ENCODE measurements around the gene SMAD9.

Gene SMAD9

DNA sequence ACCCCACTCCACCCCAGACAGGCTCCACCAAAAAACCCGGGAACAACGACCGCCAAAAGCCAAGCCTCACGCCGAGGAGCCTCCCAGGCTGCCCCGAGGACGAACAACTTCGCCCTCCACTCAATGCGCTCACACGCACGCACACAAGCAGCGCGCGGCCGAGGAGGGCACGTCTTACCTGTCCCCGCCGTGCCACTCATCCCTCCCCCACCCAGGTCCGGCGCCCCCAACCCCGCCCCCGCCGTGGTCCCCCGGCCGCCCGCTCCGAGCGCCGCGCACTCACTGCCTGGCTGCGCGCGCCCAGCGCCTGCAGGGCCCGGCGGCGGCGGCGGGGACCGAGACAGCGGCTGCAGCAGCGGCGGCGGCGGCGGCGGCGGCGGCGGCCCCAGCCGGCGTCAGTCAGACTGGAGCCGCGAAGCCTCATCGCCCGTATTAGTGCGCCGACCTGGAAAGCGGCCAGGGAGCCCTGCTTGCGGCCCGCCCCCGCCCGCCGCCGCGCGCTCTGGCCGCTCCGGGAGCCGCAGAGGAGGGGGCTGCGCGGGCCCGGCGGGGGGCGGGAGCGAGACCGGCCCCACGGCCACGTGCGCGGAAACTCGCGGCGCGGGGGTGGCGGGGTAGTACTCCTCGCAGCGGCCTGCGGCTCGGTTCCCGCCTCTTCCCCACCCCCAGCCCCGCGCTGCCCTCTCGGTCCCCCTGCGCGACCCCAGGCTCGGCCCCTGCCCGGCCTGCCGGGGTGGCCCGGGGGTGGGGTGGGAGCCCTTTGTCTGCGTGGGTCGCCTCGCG, at the start of gene SMAD9:
Gene SMAD9, minus strand, starts transcription at position 406 of the 783 bp plus-strand sequence. CDS start 40,549 bp downstream, outside the sequence.
- DNase-seq, result no peak

DNA sequence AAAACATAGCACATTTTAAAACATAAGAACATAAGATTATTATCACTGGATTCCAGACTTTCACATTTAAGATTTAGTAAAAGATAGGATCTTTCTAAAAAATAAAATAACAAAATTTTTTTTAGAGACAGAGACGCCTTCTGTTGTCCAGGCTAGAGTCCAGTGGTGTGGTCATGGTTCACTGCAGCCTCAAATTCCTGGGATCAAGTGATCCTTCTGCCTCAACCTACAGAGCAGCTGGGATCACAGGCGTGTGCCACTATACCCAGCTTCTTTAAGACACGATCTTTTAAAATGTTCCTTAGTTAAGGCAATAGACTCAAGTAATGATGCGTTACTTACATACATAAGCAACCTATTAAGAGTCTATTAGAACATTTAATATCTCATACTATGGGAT, 46.4 kb upstream of the SMAD9 start:
- DNase-seq, result no peak

DNA sequence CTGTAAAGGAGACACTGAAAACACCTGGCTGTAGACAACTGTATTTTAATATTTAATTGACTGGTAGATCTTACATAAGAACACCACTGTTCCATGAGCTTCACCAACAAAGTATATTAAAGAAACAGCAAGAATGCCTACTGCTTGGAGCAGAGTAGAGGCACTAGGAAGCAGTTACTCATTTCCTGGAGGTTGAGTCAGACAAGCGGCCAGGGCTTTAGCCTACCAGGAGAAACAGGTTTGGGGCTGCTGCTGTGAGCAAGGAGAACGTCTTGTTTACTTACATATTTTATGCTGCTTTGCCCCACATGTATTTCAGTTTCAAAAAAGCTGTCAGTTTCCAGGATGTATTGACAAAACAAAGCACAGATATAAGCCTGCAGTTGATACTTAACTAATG, 45.7 kb upstream of the SMAD9 start:
- DNase-seq, result no peak

DNA sequence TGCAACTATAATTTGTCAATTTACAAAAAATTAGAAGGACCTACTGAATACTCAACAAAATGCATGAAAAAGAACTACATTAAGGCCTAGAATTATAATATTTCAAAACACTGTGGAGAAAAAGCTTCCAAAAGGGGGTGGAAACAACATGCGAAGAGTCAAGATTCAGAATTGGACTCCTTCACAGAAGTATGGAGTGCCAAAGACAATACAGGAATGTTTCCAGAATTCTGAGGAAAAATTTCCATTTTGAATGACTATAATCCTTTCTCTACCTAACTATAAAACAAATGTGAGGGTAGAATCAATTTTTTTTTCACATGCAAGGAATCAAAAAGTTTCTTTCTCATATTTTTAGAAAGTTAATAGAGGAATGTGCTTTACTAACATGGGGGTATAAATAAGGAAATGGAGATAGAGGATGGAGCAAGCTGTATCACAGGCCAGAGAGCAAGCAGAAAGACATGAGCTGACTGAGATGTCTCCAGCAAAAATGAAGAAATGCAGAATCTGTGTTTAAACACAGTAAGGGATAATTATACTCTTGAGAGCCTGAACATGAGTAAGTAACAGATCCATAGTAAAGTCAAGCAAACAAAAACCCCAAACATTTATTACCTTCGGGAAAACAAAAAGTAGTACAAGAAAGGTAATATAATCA, 39.5 kb upstream of the SMAD9 start:
- no peak for DNase-seq

DNA sequence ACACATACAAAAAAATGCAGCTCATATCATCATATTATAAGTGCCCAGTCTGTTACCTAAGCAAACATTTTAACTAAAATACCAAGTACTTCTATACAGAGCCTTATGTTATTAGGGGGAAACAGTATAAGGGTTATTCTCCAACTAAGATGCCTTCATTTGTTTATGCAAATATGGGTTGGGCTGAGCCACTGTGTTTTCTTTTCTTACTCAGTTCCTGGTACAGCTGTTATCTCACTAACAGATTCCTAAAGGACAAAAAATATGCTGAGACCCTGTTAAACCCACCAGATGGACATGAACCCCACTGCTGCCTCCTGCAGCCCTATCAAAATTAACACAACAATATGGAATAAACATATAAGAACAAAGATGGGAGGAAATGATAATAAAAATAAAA, 34.5 kb upstream of the SMAD9 start:
- DNase-seq, result no peak

DNA sequence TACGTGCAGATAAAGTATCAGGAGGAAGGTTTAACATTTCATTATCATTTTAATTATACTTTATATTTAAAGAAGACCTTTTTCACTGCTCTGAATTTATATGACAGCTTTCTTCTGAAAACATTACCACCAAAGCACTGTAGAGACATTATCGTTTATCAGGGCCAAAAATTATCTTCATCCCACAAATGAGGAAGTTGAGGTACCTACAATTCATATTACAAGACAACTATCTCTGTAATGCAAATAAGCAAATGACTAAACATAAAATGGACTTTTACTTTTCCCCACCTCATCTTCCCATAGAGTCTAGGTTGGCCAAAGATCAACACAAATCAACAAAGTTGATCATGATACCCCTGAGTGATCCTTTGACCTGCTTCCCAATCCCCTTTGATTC, 30.9 kb upstream of the SMAD9 start:
- no peak for DNase-seq

DNA sequence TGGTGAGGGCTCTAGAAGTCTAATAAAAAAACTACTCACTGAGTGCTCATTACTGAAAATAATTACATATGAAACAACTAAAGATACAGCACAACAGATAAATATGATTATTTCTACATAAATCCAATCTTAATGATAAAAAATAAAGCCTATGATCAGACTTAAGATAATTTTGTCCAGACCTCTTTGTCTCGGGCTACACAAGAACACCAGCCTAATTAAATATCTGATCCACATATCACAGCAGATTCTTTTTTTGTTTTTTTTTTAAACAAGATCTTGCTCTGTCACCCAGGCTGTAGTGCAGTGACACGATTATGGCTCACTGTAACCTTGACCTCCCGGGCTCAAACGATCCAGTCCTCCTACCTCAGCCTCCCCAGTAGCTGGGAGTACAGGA, 30.3 kb upstream of the SMAD9 start:
- DNase-seq, result no peak

DNA sequence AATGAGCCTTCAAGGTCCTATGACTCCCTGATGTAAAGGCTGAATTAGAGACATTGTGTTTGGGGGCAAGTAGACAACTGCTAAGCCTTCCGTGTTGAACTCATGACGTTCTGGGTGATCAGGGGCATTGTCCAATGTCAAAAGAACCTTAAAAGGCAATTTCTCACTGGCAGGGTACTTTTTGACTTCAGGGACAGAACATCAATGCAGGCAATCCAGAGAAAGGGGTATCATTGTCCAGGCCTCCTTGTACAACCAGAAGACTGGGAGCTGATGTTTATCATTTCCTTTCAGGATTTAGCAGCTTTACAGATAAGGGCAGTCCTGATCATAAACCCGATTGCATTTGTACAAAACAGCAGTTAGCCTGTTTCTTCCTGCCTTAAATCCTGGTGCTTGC, 25.0 kb upstream of the SMAD9 start:
- no peak for DNase-seq

DNA sequence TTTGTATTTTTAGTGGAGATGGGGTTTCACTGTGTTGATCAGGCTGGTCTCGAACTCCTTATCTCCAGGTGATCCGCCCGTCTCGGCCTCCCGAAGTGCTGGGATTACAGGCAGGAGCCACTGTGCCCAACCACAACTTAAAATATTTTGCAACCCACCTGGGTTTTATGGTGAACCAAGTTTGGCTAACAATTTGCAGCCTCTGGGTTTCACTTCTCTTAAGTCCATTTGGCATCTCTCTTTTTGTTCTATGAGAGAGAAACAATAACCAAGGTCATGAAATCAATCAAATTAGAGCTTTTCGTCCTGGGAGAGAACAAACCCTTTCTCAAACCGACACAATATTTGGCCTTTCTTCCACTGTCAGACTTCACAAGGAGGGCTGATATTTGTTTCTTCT, 5.6 kb upstream of the SMAD9 start:
- no peak for DNase-seq

DNA sequence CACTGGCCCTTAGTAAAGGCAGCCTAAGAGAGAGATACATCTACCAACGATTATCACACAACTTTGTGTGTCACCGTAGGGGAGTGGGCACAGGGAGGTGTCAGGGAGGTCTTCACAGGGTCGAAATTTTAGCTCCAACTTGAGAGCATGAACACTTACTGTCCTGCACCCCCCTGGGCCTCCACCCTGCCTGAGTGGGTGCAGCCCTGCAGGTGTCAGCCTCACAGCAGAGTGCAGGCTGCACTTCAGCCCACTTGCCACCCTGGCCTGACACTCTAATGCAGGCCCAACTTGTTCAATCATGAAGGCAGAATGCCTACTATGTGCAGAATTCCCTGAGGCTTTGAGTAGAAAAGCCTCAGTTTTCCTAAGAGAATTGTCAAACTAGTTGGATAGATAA, 4.0 kb upstream of the SMAD9 start:
- no peak for DNase-seq

DNA sequence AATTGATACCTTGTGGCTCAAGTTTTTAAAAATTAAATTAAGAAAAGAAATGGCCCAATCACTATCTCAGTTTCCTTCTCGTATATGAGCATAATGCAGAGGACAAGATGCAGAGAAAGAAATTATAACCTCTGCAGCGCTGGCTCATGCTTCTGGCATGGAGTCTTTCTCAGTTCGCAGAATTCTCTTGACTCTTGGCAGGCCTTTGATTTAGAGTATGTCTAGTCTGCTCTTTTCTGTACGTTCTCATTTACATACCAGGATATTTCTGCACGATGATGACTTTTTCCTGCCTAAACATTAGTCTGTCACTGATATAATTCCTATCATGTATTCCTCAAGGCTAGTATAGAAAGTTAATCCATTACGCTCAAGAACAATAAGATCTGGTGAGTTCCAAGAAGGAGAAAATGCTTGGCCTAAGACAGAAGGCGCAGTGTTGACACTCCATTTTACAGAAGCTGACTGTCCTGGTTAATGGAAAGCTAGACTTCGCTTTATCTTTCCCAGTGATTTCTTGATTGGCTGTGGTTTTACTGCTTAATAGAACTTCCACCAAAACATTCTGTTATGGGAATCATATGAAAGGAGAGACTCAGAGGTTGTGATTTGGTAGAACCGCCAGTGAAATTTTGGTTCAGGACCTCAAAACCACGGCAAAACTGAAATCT, 1.7 kb upstream of the SMAD9 start:
- no peak for DNase-seq

DNA sequence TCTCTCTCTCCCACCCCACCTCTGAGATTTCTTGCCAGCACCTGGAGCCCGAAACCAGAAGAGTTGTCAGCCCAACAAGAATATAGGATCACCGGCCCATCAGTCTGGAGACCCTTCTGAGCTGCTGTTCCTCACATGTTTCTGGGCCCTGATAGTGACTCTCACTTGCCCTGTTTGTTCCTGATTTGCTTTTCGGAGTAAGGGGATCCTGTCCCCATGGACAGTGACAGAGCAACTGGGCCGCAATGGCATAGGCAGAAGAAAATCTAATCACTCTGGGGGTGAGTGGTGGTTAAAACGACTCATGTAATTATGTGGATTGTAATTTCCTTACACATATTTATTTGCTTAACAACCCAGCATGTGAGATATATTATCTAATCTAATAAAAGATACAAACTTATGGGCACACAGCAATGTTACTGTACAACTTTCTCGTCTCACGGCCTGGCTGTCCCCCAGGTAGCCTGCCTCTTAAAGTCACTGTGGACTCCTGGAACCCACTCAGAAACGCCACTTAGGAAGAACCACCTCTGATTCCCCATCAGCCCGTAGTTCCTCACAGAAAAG, 663 bp upstream of the SMAD9 start:
- DNase-seq, result no peak

DNA sequence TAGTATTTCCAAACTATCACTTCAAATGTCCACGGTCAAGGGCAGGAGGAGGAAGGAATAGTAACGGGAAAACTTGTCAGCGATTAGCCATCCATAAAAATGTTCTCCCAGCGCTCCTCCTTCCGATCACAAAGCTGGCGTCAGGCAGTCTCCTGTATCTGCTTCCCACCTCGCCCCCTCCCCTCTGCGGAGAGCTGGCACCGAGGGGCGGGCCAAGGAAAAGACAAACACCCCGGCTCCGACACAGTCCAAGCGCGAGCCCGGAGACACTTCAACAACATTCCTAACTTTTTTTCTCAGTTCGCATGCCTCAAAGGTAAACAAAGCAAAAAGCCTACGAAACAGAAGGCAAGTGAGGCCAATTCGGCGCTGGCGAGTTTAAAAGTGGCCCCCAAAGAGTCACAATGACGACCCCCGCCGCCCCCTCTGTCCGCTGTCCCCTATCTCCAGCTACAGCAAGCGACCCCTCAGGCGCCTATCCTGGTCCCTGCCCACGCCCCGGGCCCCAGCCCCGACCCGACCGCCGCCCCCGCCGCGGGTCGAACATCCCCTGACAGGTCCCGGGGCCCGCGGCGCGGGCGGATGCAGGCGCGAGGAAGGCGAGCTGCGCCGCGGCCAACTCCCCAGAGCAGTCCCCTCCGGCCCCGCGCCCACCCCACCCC, 736 bp downstream of the SMAD9 start:
- DNase-seq, result no peak

DNA sequence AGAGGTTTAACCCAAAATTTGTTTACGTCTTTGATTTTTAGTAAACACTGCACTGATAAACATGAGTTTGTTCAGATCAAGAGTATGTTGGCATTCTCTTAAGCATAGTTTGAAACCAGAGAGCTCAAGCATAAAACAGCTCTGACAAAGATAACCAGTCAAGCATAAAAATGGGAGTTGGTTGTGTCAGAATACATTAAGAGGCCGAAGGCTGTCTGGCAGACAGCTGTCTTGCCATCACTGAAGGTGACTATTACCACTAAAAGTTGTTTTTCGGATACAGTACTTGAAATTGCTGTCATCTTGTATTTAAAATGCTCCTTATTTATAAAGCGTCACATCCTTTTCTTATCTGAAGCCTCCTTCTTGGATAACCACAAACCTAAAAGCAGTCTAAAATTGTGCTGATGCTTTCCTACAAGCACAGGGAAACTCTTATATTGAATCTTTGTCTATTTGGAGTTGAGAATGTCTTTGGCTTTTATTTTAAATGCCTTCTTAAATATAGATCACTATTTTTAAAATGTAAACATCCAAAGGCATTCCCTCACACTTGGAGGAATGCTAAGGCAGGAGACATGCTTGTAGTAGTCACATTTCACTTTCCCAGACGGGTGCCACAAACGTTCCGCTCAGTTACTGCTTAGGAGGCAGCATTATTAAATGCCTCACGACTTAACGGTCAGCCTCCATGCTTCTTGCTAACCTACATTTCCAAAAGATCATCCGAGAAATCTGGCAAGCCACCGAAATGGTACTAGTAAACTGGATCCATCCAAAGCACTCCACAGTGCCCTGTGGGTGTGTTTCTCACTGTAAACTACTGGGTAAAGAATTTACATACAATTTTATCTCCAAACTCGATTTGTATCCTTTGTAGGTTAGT, 1.5 kb downstream of the SMAD9 start:
- no peak for DNase-seq

DNA sequence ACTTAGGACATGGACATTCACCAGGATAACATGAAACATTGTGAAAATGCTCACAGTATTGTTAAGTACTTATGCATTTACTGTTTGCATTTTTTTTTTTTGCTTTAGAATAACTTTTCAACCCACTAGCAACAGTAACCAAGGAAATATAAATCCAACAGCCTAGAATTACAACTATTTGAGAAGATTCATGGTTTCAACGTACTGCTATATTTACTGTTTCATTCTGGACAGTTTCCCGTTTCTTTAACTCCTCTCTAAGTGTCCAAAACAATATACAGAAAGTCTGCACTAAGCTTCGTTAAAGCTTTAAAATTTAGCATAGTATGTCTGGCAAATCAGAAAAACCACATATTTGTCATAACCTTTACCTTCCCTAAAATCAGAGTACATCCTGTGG, 2.7 kb downstream of the SMAD9 start:
- DNase-seq, result no peak

DNA sequence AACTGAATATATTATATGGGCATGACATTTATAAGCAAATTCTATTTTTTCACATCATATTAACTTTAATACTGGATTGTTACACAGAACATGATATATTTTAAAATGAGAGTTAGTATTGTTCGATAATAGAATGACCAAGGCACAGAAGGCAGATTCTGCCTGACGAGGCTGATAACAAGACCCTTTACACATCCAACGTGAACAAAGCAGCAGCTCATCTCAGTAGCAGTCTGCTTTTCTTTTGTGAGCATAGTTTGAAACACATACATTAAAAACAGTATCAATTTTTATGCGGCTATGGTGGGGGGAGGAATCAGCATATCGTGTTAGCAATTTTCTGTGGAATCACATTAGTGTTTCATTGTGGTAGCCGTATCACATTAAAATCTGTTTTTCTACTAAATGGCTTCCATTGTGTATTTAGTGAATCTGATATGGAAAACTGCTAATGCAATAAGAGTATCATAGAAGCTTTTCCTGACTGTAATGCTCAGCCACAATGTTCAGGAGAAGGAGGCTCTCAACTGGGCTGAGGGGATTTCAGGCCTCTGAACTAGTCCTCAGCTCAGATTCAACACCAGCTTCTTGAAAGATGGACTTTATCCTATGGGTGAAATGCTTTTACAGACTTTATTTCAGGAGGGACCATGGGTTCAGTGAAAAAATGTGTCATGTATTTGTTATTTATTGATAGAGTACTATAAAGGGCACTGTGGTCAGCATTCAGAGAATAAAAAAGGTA, 4.0 kb downstream of the SMAD9 start:
- DNase-seq, result no peak

DNA sequence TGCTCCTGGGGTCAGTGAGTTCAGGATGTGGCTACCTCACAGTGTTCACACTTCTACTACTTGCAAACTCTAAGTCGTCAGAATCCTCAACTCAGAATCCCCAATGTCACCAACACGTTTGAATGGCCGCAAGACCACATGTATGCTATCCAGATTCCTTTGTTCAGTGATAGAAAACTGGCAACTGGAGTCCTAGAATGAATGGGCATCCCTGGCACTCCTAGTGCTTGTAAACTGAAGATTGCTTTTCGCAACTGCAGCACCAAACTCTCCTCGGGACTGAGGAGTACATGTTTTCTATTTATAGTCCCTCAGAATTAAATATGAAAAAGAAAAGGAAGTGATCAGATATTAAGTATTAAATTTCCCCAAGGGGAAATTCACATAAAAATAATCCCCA, 4.9 kb downstream of the SMAD9 start:
- no peak for DNase-seq

DNA sequence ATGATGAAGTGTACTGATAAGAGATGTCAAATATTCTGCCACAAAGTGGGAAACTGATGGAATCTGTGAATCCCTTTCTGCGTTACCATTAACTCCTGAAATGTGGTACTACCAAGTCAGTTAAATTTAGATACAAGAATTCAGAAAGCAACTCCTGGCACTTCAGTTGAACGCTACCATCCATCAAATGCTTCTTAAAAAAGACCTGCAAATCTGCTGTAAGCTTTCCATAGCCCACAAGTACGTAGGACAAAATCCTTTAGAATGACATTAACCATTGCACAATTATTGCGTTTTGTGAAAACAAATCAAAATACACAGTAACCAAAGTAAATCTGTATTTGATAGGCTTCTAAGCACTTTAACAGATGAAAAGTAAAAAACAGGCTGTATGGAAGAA, 5.4 kb downstream of the SMAD9 start:
- no peak for DNase-seq

DNA sequence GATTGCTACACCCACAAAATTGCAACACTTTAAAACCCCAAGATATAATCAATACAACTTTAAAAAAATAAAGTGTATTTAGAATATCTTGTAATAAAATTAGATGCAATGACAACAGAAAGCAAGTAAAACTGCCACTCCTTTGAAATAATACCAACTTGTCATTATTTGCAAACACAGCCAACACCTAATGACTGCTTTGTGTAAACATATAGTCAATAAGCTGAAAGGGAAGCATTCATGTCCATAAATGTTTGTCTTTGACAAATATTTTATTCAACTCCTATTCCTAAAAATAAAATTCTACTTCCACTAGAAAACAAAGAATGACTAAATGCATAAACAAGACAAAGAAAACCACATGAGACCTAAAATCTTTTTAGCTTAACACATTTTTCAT, 6.6 kb downstream of the SMAD9 start:
- DNase-seq, result no peak

DNA sequence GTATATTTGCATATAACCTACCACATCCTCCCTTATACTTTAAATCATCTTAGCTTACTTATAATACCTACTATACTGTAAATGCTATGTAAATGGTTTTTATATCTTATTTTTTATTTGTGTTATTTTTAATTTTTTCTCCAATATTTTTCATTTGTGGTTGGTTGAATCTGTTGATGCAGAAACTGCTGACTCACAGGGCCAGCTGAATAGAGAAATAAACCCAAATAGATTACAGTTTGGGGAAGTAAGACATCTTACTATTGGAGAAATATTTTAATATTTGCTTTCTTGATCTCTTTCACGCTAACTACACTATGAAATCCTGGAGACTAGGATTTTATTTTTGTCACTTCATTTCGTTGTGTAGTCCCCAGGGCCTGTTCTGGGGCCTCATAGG, 7.1 kb downstream of the SMAD9 start:
- DNase-seq, result no peak

DNA sequence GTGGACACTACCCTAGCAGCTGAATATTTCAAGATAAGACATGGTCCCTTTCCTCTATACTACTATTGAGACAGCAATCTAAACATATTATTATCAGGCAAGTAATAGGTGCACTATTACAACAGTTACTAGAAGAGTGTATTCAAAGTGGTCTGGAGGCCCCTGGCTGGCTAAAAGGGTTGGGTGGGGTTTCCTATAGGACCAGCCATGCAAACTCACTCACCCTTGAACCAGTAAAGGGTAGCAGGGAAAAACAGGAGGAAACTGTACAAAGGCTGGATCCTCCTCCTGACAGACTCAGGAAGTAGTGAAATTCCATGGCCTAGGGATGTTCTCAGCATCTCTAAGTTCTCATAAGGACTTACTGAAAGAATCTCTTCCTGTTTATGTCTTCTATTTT, 7.7 kb downstream of the SMAD9 start:
- DNase-seq, result no peak

DNA sequence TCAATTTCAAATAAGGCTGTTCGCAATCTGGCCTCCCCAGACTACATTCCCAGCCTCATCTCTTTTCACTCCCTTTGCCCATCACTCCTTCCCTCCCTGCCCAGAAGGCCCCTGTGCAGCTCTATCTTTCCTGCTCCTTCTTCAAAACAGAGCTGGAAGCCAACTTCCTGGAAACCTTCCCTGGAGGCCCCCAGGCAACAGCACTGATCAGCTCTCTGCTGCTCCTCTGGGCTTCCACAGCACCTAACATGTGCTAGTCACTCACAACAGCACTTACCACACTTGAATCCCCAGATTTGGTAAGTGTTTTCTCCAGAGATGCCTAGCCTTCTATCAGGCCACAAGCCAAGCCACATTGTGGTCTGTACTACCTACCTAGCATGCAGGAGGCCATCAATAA, 9.5 kb downstream of the SMAD9 start:
- no peak for DNase-seq

Measured in CD4-positive, alpha-beta T cell treated with Interleukin-15 for 1 hour (primary cell).